ENCODE results near the gene IPCEF1. TPM values are rescaled to one million over a fixed set of nuclear protein-coding genes. Genes with fewer than 3 reads are reported as not detected.
"Not testable (repeated sequence)": the region's sequence is repeated elsewhere in the genome, so short reads cannot be mapped to it uniquely, and the experiment has no call there.

The IPCEF1 gene
- total and polyA plus RNA-seq, 8 donors = 2.4 to 6.9 (median 5.4) TPM

GRCh38 chr6:154345811-154346210, 10.8 kb downstream of the IPCEF1 start:
- no peak for ATAC-seq
- peaks cover 0 to 7% of the 10 kb centered on the region in 2 donors for H3K9me3 ChIP-seq
- intact Hi-C loops (cut with DNase I) = no loop called here
- H3K4me1 ChIP-seq = peaks cover 3 to 22% of the 10 kb centered on the region in 2 donors
- H3K27ac ChIP-seq = no peak overlapping the region
- no peaks in the 10 kb centered on the region for H3K36me3 ChIP-seq
- H3K4me3 ChIP-seq = no peak overlapping the region
- TF ChIP-seq, protein P1, sequence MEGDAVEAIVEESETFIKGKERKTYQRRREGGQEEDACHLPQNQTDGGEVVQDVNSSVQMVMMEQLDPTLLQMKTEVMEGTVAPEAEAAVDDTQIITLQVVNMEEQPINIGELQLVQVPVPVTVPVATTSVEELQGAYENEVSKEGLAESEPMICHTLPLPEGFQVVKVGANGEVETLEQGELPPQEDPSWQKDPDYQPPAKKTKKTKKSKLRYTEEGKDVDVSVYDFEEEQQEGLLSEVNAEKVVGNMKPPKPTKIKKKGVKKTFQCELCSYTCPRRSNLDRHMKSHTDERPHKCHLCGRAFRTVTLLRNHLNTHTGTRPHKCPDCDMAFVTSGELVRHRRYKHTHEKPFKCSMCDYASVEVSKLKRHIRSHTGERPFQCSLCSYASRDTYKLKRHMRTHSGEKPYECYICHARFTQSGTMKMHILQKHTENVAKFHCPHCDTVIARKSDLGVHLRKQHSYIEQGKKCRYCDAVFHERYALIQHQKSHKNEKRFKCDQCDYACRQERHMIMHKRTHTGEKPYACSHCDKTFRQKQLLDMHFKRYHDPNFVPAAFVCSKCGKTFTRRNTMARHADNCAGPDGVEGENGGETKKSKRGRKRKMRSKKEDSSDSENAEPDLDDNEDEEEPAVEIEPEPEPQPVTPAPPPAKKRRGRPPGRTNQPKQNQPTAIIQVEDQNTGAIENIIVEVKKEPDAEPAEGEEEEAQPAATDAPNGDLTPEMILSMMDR (IDR thresholded peaks at IDR 0.05) = no peak
- no peaks in the 10 kb centered on the region for H3K27me3 ChIP-seq
- DNase-seq = no peak

DNA sequence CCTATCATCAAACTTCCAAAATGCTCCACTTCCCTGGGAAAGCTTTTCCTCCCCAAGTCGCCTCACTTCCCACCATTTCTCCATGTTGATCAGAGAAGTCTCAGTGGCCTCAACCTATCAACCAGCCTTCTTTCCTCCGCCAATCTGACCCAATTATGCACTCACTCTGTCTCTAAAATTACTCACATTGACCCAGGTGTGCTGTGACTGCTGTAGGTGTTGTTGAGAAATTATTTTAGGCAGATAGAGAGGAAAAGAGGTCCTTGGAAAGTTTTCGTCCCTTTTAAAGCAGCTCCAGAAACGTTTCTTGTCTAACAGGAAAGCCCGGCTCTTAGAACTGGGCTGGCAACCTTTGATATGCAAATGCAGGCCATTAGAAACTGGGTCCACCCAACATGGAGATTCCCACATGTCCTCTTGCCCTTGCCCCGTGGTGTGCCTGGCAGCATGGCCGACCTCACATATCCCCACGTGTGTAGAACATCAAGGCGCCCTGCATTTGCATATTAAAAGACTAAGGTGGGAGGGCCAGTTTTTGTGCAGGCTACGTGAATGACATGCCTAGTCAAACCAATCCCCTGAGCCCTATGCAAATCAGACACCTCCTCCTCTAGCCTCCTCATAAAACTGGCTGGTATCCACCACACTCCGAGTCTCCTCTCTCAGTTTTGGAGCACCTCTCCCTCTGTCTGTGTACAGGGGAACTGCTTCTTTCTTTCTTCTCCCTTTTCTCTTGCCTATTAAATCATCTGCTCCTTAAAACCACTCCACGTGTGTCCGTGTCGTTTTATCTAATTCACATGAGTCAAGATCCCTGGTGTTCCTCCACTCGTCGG, 12.9 kb downstream of the IPCEF1 start:
- H3K9me3 ChIP-seq = peaks cover 0 to 7% of the 10 kb centered on the region in 2 donors
- ATAC-seq (peak; percentile 91), DNase-seq (peak in 3 of 4 donors; percentile 24 to 80 (median 72))
- H3K4me1 ChIP-seq = peaks cover 3 to 22% of the 10 kb centered on the region in 2 donors
- intact Hi-C loops (cut with DNase I) = no loop called here
- peak overlapping the region; percentile 1 to 46 for H3K27ac ChIP-seq
- no peaks in the 10 kb centered on the region for H3K27me3 ChIP-seq
- no peak overlapping the region for H3K4me3 ChIP-seq
- no peaks in the 10 kb centered on the region for H3K36me3 ChIP-seq
- TF ChIP-seq, protein P1 (IDR thresholded peaks at IDR 0.05) = peak; percentile 24 to 29

DNA sequence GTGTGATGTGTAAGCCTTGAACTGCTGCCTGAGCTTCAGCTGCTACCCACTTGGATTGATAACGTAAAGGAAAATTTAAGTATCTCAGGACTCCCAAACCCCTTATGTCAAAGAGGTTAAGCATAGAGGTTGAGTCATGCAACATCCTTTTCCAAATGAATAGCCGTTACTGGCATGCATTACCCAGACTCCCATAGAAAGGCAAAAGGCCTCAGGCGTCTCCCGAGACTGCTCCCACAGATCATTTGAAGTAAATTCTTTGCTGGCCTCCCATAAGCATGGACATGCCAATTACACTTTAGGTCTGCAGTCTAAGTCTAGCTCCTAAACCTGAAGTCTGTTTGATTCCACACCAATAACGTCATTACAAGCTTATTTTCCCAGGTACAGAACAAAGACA, 14.7 kb downstream of the IPCEF1 start:
- no peak for ATAC-seq
- TF ChIP-seq, protein P1 (IDR thresholded peaks at IDR 0.05) = no peak
- intact Hi-C loops (cut with DNase I) = no loop called here

DNA sequence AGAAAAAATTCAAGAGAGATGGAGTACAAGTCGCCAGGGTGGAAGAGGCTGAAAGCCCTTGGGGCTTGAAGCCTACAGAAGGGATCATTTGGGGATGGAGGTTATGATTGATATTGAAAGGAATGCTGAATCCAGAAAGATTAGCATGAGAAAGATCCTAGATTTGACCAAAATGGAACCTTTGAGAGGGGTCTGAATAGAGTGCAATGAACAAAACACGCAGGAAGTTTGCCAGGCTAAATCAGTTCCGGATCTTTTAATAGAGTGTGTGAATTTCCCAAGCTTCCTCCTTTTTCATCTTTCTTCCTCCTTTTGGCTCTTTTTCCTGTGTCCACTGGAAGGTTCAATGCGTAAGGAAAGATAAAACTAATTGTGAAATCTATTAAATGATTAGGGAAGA, 15.3 kb downstream of the IPCEF1 start:
- Histone ChIP-seq H3K4me3 (no peak overlapping the region), H3K36me3 (no peaks in the 10 kb centered on the region), H3K27ac (peak overlapping the region in 1 of 2 donors; percentile 31), H3K27me3 (no peaks in the 10 kb centered on the region), H3K4me1 (peaks cover 3 to 37% of the 10 kb centered on the region in 2 donors), H3K9me3 (peaks cover 0 to 1% of the 10 kb centered on the region in 2 donors)
- no peak for DNase-seq
- intact Hi-C loops (cut with DNase I) = no loop called here
- no peak for ATAC-seq
- TF ChIP-seq, protein P1 (IDR thresholded peaks at IDR 0.05) = no peak

More for the DNA sequence above, 14.7 kb downstream of the IPCEF1 start:
- H3K36me3 ChIP-seq = no peaks in the 10 kb centered on the region
- H3K27me3 ChIP-seq = no peaks in the 10 kb centered on the region
- peaks cover 0 to 6% of the 10 kb centered on the region in 2 donors for H3K9me3 ChIP-seq
- peak overlapping the region in 1 of 2 donors; percentile 31 for H3K27ac ChIP-seq
- H3K4me1 ChIP-seq = peaks cover 3 to 34% of the 10 kb centered on the region in 2 donors
- no peak for DNase-seq
- no peak overlapping the region for H3K4me3 ChIP-seq

DNA sequence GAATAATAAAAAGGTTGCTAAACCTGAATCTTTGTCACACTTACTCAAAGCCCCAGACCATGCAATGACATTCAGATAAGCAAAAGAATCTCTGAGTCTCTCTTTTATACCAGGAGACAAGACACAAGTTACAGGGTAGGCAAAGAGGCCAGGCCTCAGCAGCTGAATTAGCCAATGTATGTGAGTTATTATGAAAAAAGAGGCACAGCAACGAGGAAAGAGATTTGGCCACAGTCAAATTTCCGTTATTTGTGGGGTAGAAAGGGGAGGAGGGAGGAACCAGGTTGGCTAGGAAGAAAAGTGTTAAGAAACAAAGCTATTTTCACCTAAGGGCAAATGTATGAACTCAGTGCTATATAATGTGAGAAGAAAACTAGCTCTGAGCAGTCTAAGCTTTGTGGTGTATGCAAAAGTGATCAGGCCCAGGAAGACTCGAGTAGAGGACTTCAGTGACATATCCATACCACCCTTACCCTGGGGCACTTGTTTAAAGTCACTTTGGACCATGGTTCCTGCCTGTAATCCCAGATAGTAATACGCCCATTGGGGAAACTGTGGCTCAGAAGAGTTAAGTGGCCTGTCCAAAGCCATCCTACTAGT, 19.1 kb downstream of the IPCEF1 start:
- H3K4me1 ChIP-seq = peaks cover 3 to 31% of the 10 kb centered on the region in 2 donors
- TF ChIP-seq, protein P1 (IDR thresholded peaks at IDR 0.05) = no peak
- no peaks in the 10 kb centered on the region for H3K27me3 ChIP-seq
- peak overlapping the region in 1 of 2 donors; percentile 55 for H3K27ac ChIP-seq
- H3K9me3 ChIP-seq = no peaks in the 10 kb centered on the region
- no peak for ATAC-seq
- intact Hi-C loops (cut with DNase I) = no loop called here
- H3K36me3 ChIP-seq = no peaks in the 10 kb centered on the region
- H3K4me3 ChIP-seq = no peak overlapping the region
- DNase-seq = no peak

- intact Hi-C loops (cut with DNase I); H3K27ac ChIP-seq; ATAC-seq; H3K27me3 ChIP-seq; H3K9me3 ChIP-seq; DNase-seq; H3K4me3 ChIP-seq; H3K36me3 ChIP-seq: not testable (repeated sequence)
- peaks cover 0 to 15% of the 10 kb centered on the region in 2 donors for H3K4me1 ChIP-seq
Measured at GRCh38 chr6:154334147-154334546, 22.5 kb downstream of the IPCEF1 start.
